IPS-18c (cell line): ENCODE results near the gene EMX2.

Experiments used
- H3K4me3 ChIP-seq: 2 replicates; pipeline ENCODE4 v1.7.0; 2013; ENCODE audit warnings: low read depth, mild to moderate bottlenecking, low read length, moderate library complexity; ENCODE audit not compliant: insufficient read depth
- H3K9me3 ChIP-seq: one replicate; pipeline ENCODE4 v1.6.1; 2013; ENCODE audit warnings: mild to moderate bottlenecking, low read length, moderate library complexity; ENCODE audit not compliant: control insufficient read depth, insufficient read depth

EMX2 gene

GRCh38 chr10:117539903-117540639, 2.5 kb upstream of the EMX2 start:
- no peak overlapping the region for H3K4me3 ChIP-seq
- no peaks in the 10 kb centered on the region for H3K9me3 ChIP-seq

DNA sequence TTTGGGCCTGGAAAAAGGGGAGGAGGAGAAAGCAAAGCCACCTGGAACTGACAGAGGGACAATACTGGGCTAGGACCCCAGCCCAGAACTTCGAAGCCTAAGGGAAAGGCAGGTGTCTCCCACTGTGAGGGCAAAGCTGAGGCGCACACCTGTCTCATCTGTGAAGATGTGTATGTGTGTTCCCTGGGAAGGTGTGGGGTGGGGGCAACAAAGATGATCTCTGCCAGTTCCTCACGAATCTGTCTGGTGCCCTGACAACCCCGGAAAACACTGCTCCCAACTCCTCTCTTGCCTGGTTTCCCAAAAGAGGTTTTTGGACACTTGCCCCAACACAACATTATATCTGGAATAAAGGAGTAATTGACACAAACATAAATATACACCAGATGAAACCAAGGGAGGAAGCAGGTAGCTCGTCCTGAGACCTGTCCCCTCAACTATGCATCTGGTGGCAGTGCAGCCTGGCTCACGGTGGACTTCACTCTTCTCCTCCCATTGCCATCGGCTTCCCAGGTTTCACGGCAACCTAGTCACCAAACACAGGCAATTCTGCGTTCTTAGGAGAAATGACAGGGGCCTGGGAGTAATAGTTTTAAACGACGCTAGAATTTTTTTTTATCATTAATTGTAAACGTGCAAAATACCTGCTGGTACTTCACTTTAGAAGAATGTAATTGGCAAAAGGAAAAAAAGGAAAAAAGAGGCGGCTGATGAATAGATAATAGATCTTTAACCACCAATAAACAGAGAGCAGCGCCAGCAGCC, 1.7 kb upstream of the EMX2 start:
- no peak overlapping the region for H3K4me3 ChIP-seq
- H3K9me3 ChIP-seq = no peaks in the 10 kb centered on the region

- H3K9me3 ChIP-seq = no peaks in the 10 kb centered on the region
- peak overlapping the region; percentile 44 for H3K4me3 ChIP-seq
Observed at GRCh38 chr10:117541405-117541908, 1.1 kb upstream of the EMX2 start.

- H3K9me3 ChIP-seq = no peaks in the 10 kb centered on the region
- peak overlapping the region; percentile 44 for H3K4me3 ChIP-seq
Observed at GRCh38 chr10:117541909-117542705, 439 bp upstream of the EMX2 start.

GRCh38 chr10:117543225-117544003, 868 bp downstream of the EMX2 start:
- Histone ChIP-seq H3K4me3 (peak overlapping the region; percentile 50), H3K9me3 (no peaks in the 10 kb centered on the region)

DNA sequence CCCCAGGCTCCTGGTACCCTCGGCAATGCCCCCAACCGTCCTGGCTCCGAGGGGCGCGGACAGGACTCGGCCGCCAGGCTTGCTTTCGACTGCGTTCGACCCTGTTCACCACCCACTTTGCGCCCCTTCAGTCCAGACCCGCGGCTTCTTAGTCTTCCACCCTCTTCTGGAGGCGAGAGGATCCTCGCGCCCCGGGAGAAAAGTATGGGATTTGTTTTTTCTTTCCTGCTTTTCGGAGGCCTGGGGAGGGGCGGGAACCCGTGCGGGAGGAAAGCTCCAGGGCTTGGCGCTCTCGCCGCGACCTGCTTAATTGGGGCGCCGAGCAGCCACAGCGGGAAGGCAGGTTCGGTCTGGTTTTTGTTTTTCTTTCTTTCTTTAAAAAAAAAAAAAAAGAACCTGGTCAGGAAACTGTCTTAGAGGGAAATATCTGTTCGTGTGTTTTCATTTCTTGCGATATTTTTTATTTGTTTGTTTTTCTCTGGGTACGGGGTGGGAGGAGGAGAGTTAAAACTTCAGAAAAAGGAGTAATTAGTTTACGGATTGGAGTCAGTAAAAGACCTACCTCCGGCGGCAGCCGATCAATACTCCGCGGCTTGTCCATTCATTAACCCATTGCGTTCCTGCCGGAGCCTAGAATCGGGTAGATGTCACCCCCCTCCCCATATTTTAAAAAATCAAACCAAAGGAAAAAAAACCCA, 1.6 kb downstream of the EMX2 start:
- H3K4me3 ChIP-seq = peak overlapping the region; percentile 50
- H3K9me3 ChIP-seq = no peaks in the 10 kb centered on the region

DNA sequence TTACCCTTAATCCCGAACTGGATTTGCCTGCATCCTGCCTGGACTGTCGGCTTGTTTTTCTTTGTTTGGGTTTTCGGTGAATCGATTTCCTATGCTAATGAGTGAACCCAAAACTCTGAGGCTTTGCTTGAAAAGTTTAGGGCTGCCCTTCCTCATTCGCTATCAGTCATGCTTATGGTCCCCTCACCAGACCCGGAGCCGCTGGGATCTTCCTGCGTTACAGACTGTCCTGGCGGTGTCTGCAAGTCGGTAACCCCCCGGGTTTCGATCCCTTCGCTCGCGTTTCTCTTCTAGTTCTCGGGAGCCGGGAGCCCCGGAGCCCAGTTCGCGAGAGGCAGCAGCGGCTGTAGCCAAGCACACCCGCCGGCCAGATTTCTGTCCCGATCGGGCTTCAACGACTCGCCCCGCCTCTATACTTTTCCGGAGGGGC, 2.2 kb downstream of the EMX2 start:
- peak overlapping the region; percentile 16; the same call in 1 of the 2 replicates for H3K4me3 ChIP-seq

DNA sequence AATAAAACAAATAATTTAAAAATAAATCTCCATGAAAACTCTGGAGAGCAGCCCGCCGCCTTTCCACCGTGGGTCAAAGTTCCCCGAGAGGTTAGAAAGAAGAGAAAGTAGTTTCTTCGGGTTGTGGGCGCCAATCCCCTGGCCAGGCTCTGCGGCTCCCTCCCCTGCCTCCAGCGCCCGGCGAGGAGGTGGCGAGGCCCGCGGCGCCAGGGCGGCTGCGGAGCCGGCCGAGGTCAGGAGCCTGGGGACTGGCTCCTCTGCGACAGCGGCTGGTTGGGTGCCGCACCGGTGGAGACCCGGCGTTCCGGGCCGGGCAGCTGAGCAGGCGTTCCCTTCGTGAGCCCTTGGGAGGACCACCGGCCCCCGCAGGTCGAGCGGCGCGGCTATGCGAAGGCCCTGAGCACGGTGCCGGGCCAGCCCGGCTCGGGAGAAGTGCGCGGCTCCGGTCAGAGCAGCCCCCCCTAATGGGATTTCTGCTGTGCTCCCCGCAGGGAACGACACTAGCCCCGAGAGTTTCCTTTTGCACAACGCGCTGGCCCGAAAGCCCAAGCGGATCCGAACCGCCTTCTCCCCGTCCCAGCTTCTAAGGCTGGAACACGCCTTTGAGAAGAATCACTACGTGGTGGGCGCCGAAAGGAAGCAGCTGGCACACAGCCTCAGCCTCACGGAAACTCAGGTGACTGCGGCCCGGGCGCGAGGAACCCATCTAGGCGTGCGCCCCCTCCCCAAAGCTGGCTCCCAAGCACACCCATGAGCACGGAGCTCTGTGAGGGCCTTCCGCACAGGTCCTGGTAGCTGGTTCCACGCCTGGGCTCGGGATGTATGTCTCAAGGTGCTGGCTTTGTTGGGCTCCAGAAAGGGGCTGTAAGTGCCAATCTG, 2.8 kb downstream of the EMX2 start:
- H3K4me3 ChIP-seq = peak overlapping the region; percentile 16; the same call in 1 of the 2 replicates

More for the DNA sequence above, 2.2 kb downstream of the EMX2 start:
- no peaks in the 10 kb centered on the region for H3K9me3 ChIP-seq

DNA sequence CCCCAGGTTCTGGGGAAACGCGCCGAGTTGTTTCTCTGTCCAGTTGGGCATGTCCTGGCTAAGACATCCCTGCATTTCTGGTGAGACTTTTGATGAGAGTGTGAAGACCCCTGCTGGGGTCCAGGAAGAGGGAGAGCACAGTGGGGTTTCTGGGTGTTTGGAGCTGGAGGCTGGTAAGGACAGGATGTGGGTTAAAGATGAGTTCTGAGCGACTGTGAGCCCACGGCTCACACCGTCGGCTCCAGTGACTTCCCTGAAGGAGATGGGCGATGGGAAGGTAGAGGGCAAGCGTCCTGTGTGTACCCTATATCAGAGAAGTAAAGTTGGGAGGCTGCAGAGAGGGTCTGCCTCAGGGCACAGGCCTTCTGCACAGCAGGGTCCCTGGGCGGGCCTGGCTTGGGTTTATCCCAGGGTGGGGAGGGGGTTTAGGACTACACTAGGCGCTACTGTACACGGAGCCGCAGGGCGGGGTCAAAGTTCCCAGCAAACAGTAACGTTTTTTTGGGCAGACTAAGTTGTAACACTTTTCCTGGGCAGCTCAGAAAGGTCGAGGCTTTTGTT, 3.6 kb downstream of the EMX2 start:
- H3K4me3 ChIP-seq = peak overlapping the region; percentile 16; the same call in 1 of the 2 replicates
- H3K9me3 ChIP-seq = no peaks in the 10 kb centered on the region

More for the DNA sequence above, 2.8 kb downstream of the EMX2 start:
- no peaks in the 10 kb centered on the region for H3K9me3 ChIP-seq

DNA sequence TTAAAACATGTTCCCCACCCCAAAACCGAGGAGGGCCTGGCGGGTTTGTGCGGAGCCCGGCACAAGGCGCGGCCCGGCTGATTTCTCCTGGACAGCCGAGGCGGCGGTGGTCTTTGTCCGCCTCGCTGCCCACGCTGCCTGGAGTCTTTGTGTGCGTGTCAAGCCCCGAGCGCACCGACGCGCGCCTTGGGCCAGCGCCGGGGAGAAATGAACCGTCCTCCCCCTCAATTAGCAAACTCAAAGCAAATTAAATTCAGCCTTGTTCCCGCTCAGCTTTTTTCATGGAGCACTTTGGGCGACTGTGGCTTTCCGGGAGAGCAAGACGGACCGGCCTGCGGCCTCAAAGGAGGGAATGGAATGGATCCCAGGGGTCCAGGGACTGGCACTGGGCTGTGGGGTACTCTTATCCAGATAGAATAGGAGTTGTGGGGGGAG, 4.1 kb downstream of the EMX2 start:
- Histone ChIP-seq H3K9me3 (no peaks in the 10 kb centered on the region), H3K4me3 (no peak overlapping the region; the same call in none of the 2 replicates)

- H3K4me3 ChIP-seq = no peak overlapping the region; the same call in none of the 2 replicates
Observed at GRCh38 chr10:117547016-117547715, 4.6 kb downstream of the EMX2 start.

DNA sequence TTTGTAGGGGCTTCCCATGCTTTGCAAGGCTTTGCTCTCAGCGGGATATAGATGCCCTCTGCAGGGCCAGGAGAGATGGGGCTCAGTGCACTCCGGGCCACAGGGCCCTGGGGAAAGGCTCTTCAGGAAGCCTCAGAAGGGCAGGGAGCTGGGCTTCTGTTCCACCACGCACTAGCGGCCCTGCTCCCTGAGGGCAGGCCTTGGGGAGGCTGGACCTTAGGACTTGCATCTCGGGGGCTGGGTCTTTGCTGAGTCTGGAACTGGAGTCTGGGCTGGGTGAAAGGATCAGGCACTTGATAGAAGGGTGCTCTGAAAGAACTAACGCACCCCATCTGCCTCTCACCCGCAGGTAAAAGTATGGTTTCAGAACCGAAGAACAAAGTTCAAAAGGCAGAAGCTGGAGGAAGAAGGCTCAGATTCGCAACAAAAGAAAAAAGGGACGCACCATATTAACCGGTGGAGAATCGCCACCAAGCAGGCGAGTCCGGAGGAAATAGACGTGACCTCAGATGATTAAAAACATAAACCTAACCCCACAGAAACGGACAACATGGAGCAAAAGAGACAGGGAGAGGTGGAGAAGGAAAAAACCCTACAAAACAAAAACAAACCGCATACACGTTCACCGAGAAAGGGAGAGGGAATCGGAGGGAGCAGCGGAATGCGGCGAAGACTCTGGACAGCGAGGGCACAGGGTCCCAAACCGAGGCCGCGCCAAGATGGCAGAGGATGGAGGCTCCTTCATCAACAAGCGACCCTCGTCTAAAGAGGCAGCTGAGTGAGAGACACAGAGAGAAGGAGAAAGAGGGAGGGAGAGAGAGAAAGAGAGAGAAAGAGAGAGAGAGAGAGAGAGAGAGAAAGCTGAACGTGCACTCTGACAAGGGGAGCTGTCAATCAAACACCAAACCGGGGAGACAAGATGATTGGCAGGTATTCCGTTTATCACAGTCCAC, 5.4 kb downstream of the EMX2 start:
- Histone ChIP-seq H3K4me3 (no peak overlapping the region; the same call in 1 of the 2 replicates), H3K9me3 (no peaks in the 10 kb centered on the region)

More at GRCh38 chr10:117547016-117547715, 4.6 kb downstream of the EMX2 start:
- no peaks in the 10 kb centered on the region for H3K9me3 ChIP-seq

GRCh38 chr10:117549100-117549585, 6.6 kb downstream of the EMX2 start:
- no peaks in the 10 kb centered on the region for H3K9me3 ChIP-seq
- no peak overlapping the region for H3K4me3 ChIP-seq
